GM19467 (cell line): ENCODE measurements around the gene PDE10A.

Source experiments
- ATAC-seq: cut with Tn5 transposase; IDR thresholded peaks from one replicate; pipeline ENCODE4 v1.9.1; 2021; ENCODE audit warnings: mild to moderate bottlenecking, moderate library complexity; ENCODE audit not compliant: unreplicated experiment

The PDE10A gene

GRCh38 chr6:165678904-165679303 is 15.9 kb upstream of the PDE10A start:
- no peak for ATAC-seq

- ATAC-seq: no peak
Measured at GRCh38 chr6:165678429-165678828, 15.4 kb upstream of the PDE10A start.

GRCh38 chr6:165677091-165677490 is 14.1 kb upstream of the PDE10A start:
- ATAC-seq: no peak

GRCh38 chr6:165676435-165677068 is 13.5 kb upstream of the PDE10A start:
- no peak for ATAC-seq

GRCh38 chr6:165675120-165675519 is 12.1 kb upstream of the PDE10A start:
- ATAC-seq: no peak

- ATAC-seq: no peak
Measured at GRCh38 chr6:165674155-165675029, 11.4 kb upstream of the PDE10A start.

- no peak for ATAC-seq
Measured at GRCh38 chr6:165671222-165671768, 8.3 kb upstream of the PDE10A start.

GRCh38 chr6:165668951-165669350 is 5.9 kb upstream of the PDE10A start:
- no peak for ATAC-seq

GRCh38 chr6:165665384-165665672 is 2.3 kb upstream of the PDE10A start:
- no peak for ATAC-seq

- no peak for ATAC-seq
Measured at GRCh38 chr6:165664559-165665383, 1.7 kb upstream of the PDE10A start.

- no peak for ATAC-seq
Measured at GRCh38 chr6:165663736-165664558, 906 bp upstream of the PDE10A start.

- ATAC-seq: no peak
Measured at GRCh38 chr6:165663377-165663735, 315 bp upstream of the PDE10A start.

- ATAC-seq: no peak
Measured at GRCh38 chr6:165662041-165662748, 846 bp downstream of the PDE10A start.

GRCh38 chr6:165661664-165662025 is 1.4 kb downstream of the PDE10A start:
- ATAC-seq: no peak

GRCh38 chr6:165660857-165661663 is 2.0 kb downstream of the PDE10A start:
- no peak for ATAC-seq

- ATAC-seq: no peak
Measured at GRCh38 chr6:165659945-165660856, 2.8 kb downstream of the PDE10A start.

GRCh38 chr6:165658395-165659058 is 4.5 kb downstream of the PDE10A start:
- ATAC-seq: no peak

GRCh38 chr6:165657325-165657680 is 5.7 kb downstream of the PDE10A start:
- ATAC-seq: no peak
